H1 (cell line): ENCODE results near the gene S100A12. TPM values are rescaled to one million over a fixed set of nuclear protein-coding genes. Genes with fewer than 3 reads are reported as not detected.

Experiments used
- CHD7 ChIP-seq: fragments of 300-600 bp; sonication (generic); IDR thresholded peaks from 2 replicates; pipeline ENCODE4 v1.7.1; 2012; ENCODE audit warnings: low read length, moderate library complexity, mild to moderate bottlenecking, inconsistent platforms; ENCODE audit not compliant: insufficient replicate concordance
- CTCF ChIP-seq, 3 experiments: IDR thresholded peaks; 1 replicate in 2 of 3; 2 replicates in 1 of 3; pipeline versions ENCODE4 v1.5.1 to v1.6.1; 2011; ENCODE audit warnings: low read length in 3 of 3, mild to moderate bottlenecking in 3 of 3, inconsistent platforms in 2 of 3, low read depth in 1 of 3, moderate library complexity in 1 of 3; ENCODE audit not compliant: insufficient read depth in 1 of 3; ENCODE audit errors: control extremely low read depth in 1 of 3
- KDM4A ChIP-seq: IDR thresholded peaks from one replicate; pipeline ENCODE4 v1.7.1; 2012; ENCODE audit warnings: low read depth, mild to moderate bottlenecking, moderate library complexity, low read length, inconsistent platforms; ENCODE audit not compliant: severe bottlenecking
- MAX ChIP-seq: IDR thresholded peaks from 2 replicates; pipeline ENCODE4 v1.6.1; 2012; ENCODE audit warnings: inconsistent platforms
- polyA plus RNA-seq, 7 experiments: library from polyadenylated mRNA; depleted of rRNA in 3 of 7; stranded (reverse) in 5 of 7; unstranded in 2 of 7; fragments of >200 nt in 5 of 7; fragments of 200-250 nt in 2 of 7; gene quantifications; 1 replicate in 5 of 7; 2 replicates in 1 of 7; 4 replicates in 1 of 7; pipeline versions ENCODE4 v1.2.1 to v1.2.3, GENCODE V29; 2011 to 2013; ENCODE audit warnings: missing spikeins in 2 of 7, mixed read lengths in 2 of 7
- total RNA-seq: library from RNA; stranded (reverse); fragmentation: NEBNext Ultra II Directional; extraction: Animal tissue kit (Norgen Biotek cat#: 25700); gene quantifications from 2 replicates; pipeline ENCODE4 v1.2.1, GENCODE V29; 2021

The S100A12 gene
- total and polyA plus RNA-seq, 2 of the 8 experiments (the other 6 are each of a cell fraction or from before 2014, with no cell fraction given), result not detected

GRCh38 chr1:153397924-153398651 lies 22.7 kb upstream of the S100A12 start (continued):
- TF ChIP-seq CTCF (IDR thresholded peaks at IDR 0.05; ENCODE audit: control extremely low read depth in 1 of 3, insufficient read depth in 1 of 3, low read depth in 1 of 3, low read length in 3 of 3), result no peak
- no peak for TF ChIP-seq CHD7
- TF ChIP-seq MAX, result no peak
- TF ChIP-seq KDM4A, result no peak
